HepG2 (cell line): ENCODE data around the gene CAPN7. TPM values are rescaled to one million over a fixed set of nuclear protein-coding genes. Genes with fewer than 3 reads are reported as not detected.
A peak's percentile ranks its signal among the peaks of the same experiment; 100 is the strongest.

Source experiments
- ATAC-seq: fragments of 200-7000 bp; cut with Tn5 transposase; 3 replicates; pipeline ENCODE4 v1.9.1; 2020; ENCODE audit warnings: mild to moderate bottlenecking, moderate library complexity
- BruUV-seq: library from RNA; stranded (reverse); fragments of 400-500 nt; replicated peaks from 2 replicates; lab custom pipeline; 2021; lab: Mats Ljungman, UMichigan
- CTCF ChIA-PET: fragments of 300-600 bp; formaldehyde crosslinking; extraction: SDS; loops from one replicate; lab custom pipeline; 2021; ENCODE audit warnings: low total read pairs, inconsistent platforms, low intra/inter-chr PET ratio; lab: Yijun Ruan, JAX
- POLR2A ChIA-PET: fragments of 350-600 bp; sonication (Branson Sonifier 250); formaldehyde crosslinking; loops from one replicate; lab custom pipeline; 2020; ENCODE audit warnings: antibody characterized with exemption, inconsistent platforms; lab: Yijun Ruan, JAX
- DNase-seq: peaks from one replicate; pipeline ENCODE4 v3.0.0-alpha.2; 2015; ENCODE audit warnings: low spot score
- FAIRE-seq: peaks from 3 replicates; lab custom pipeline; 2011; peaks lifted over from hg19 to GRCh38; lab: Jason Lieb, UNC
- H2AFZ ChIP-seq: one replicate; pipeline ENCODE4 v1.6.1; 2011; ENCODE audit warnings: low read length, inconsistent platforms
- H3K27ac ChIP-seq: fragments of 300-600 bp; 3 replicates; pipeline ENCODE4 v1.8.0; 2011; ENCODE audit warnings: mixed run types, mild to moderate bottlenecking, mixed read lengths, low read length, inconsistent platforms; ENCODE audit not compliant: insufficient read depth; ENCODE audit errors: extremely low read length
- H3K27me3 ChIP-seq, 2 experiments: fragments of 200-600 bp in 1 of 2; 2 replicates in 1 of 2; 3 replicates in 1 of 2; pipeline versions ENCODE4 v1.6.0 to v1.8.0; 2011; ENCODE audit warnings: low read length in 2 of 2, mild to moderate bottlenecking in 2 of 2, moderate library complexity in 2 of 2, inconsistent platforms in 1 of 2; ENCODE audit not compliant: insufficient read depth in 2 of 2, control insufficient read depth in 1 of 2
- H3K36me3 ChIP-seq, 2 experiments: fragments of 200-600 bp in 1 of 2; replicated peaks in 1 of 2; 2 replicates in 1 of 2; 3 replicates in 1 of 2; pipeline versions ENCODE4 v1.5.1 to v1.8.0; 2011; ENCODE audit warnings: low read length in 2 of 2, inconsistent platforms in 1 of 2; ENCODE audit not compliant: insufficient read depth in 2 of 2, control insufficient read depth in 1 of 2
- H3K4me1 ChIP-seq: 2 replicates; pipeline ENCODE4 v1.5.1; 2012; ENCODE audit warnings: low read length, inconsistent platforms; ENCODE audit not compliant: insufficient read depth
- H3K4me2 ChIP-seq: 2 replicates; pipeline ENCODE4 v1.6.0; 2011; ENCODE audit warnings: low read depth, low read length, inconsistent platforms
- H3K4me3 ChIP-seq, 3 experiments: fragments of 200-600 bp in 1 of 3; sonication (generic), shearing (Covaris generic) in 1 of 3; replicated peaks in 1 of 3; 2 replicates each; pipeline ENCODE4 v1.5.1; 2011 to 2016; ENCODE audit warnings: low read length in 3 of 3, inconsistent platforms in 2 of 3, low read depth in 2 of 3, mild to moderate bottlenecking in 2 of 3, control low read depth in 1 of 3, mixed read lengths in 1 of 3; ENCODE audit not compliant: insufficient read depth in 1 of 3
- H3K79me2 ChIP-seq: one replicate; pipeline ENCODE4 v1.6.1; 2011; ENCODE audit warnings: low read length, inconsistent platforms; ENCODE audit not compliant: insufficient read depth
- H3K9ac ChIP-seq: 2 replicates; pipeline ENCODE4 v1.6.0; 2011; ENCODE audit warnings: mild to moderate bottlenecking, low read depth, low read length, inconsistent platforms; ENCODE audit not compliant: insufficient read depth
- H3K9me3 ChIP-seq: 2 replicates; pipeline ENCODE4 v1.5.1; 2012; ENCODE audit warnings: mild to moderate bottlenecking, low read length
- H4K20me1 ChIP-seq: 2 replicates; pipeline ENCODE4 v1.6.0; 2011; ENCODE audit warnings: inconsistent platforms, mild to moderate bottlenecking, low read length, moderate library complexity; ENCODE audit not compliant: insufficient read depth
- ARHGAP35 ChIP-seq: sonication (generic); formaldehyde crosslinking; IDR thresholded peaks from 2 replicates; pipeline ENCODE4 v1.9.0; 2022; ENCODE audit warnings: mild to moderate bottlenecking, inconsistent platforms, moderate library complexity, missing genetic modification reagents, borderline replicate concordance
- CCDC6 ChIP-seq: sonication (generic); formaldehyde crosslinking; IDR thresholded peaks from 2 replicates; pipeline ENCODE4 v1.8.1; 2022; ENCODE audit warnings: mild to moderate bottlenecking, missing genetic modification reagents, moderate library complexity
- CHD4 ChIP-seq: fragments of 200-600 bp; sonication (generic); IDR thresholded peaks from 2 replicates; pipeline ENCODE4 v1.7.0; 2017; ENCODE audit warnings: mild to moderate bottlenecking, low read length, borderline replicate concordance
- CREB3 ChIP-seq: sonication (generic); formaldehyde crosslinking; IDR thresholded peaks from 2 replicates; pipeline ENCODE4 v1.5.0; 2020; ENCODE audit warnings: missing genetic modification reagents
- DNMT1 ChIP-seq: sonication (generic); formaldehyde crosslinking; IDR thresholded peaks from 2 replicates; pipeline ENCODE4 v1.5.1; 2020; ENCODE audit warnings: mild to moderate bottlenecking, missing genetic modification reagents
- MXD4 ChIP-seq: IDR thresholded peaks from 2 replicates; pipeline ENCODE4 v1.6.1; 2016; ENCODE audit warnings: mild to moderate bottlenecking, missing biosample characterization, missing genetic modification reagents
- SPEN ChIP-seq: sonication (generic); formaldehyde crosslinking; IDR thresholded peaks from 2 replicates; pipeline ENCODE4 v1.5.1; 2020; ENCODE audit warnings: low read depth, mild to moderate bottlenecking, missing genetic modification reagents
- XRCC5 ChIP-seq: fragments of 200-400 bp; formaldehyde crosslinking; optimal IDR thresholded peaks from 2 replicates; pipeline ENCODE3; 2017; ENCODE audit warnings: mild to moderate bottlenecking, low read length
- ZNF124 ChIP-seq: sonication (generic); formaldehyde crosslinking; IDR thresholded peaks from 2 replicates; pipeline ENCODE4 v1.4.0; 2020; ENCODE audit warnings: missing genetic modification reagents
- WGBS: methylation state at CpG from one replicate; pipeline ENCODE4 v1.1.6; 2017; ENCODE audit warnings: low lambda C conversion rate; 5-methylcytosine and 5-hydroxymethylcytosine counted together
- in situ Hi-C: cut with HindIII; loops from 2 replicates; pipeline ENCODE4 v1.10.0; 2017; ENCODE audit warnings: low pct_unique_long_range_greater_than_20kb; ENCODE audit not compliant: extremely low pct_ligation_motif_present
- intact Hi-C: fragments of 100-400 bp; cut with micrococcal nuclease; formaldehyde crosslinking; loops from one replicate; pipeline ENCODE4 v1.10.0; 2022; ENCODE audit not compliant: unreplicated experiment
- polyA plus RNA-seq, 8 experiments: library from polyadenylated mRNA; depleted of rRNA in 3 of 8; stranded (reverse) in 7 of 8; unstranded in 1 of 8; fragments of >200 nt; fragmentation: Illumina TruSeq in 4 of 8; extraction: Trizol in 4 of 8; gene quantifications; 2 replicates each; pipeline versions ENCODE4 v1.2.1 to v1.2.3, GENCODE V29; 2011 to 2016; ENCODE audit warnings: low read depth in 4 of 8, missing spikeins in 1 of 8, mixed read lengths in 1 of 8; ENCODE audit not compliant: insufficient read depth in 1 of 8
- total RNA-seq, 5 experiments: library from RNA; depleted of rRNA; stranded (reverse); fragments of >200 nt; fragmentation: Illumina TruSeq; extraction: Trizol; gene quantifications; 2 replicates each; pipeline ENCODE4 v1.2.3, GENCODE V29; 2016; ENCODE audit warnings: low read depth in 1 of 5

CAPN7 gene
- total and polyA plus RNA-seq, 2 of the 13 experiments (the other 11 are each of a cell fraction or from before 2014, with no cell fraction given) = 16.7 to 36.8 TPM

- intact Hi-C loops = no loop called here
- Histone ChIP-seq H3K27ac (no peak overlapping the region), H3K4me2 (no peak overlapping the region), H3K4me3 (no peak overlapping the region), H3K27me3 (no peaks in the 10 kb centered on the region; a peak in 1 of 5 replicates), H3K36me3 (no peaks in the 10 kb centered on the region), H2AFZ (no peak overlapping the region), H3K4me1 (no peaks in the 10 kb centered on the region), H3K9me3 (no peaks in the 10 kb centered on the region), H3K79me2 (no peaks in the 10 kb centered on the region), H3K9ac (no peak overlapping the region)
- WGBS = 16% methylated on average over 7 of the region's 7 CpGs
- FAIRE-seq = no peak
- ChIA-PET POLR2A (no interaction called here), CTCF (no interaction called here)
- no peak for DNase-seq
- no TSS peak for BruUV-seq
- peak; percentile 58 for ATAC-seq
- TF ChIP-seq CREB3 (CRISPR knock-in tag) (no peak), CHD4 (no peak), MXD4 (no peak), XRCC5 (no peak), ARHGAP35 (CRISPR knock-in tag) (no peak), ZNF124 (CRISPR knock-in tag) (no peak), SPEN (no peak), CCDC6 (CRISPR knock-in tag) (no peak), DNMT1 (CRISPR knock-in tag) (no peak)
- TF ChIP-seq, all 625 proteins: peak for 0
- no peaks in the 10 kb centered on the region for H4K20me1 ChIP-seq
- in situ Hi-C loops = loop anchor here (5.0 kb wide), 1 partner anchor 105 kb away; no protein-coding TSS in a partner anchor
Measured at GRCh38 chr3:15272426-15273196, 66.6 kb downstream of the CAPN7 start.
